Stimulated activated CD4-positive, alpha-beta T cell treated with anti-CD3 and anti-CD28 coated beads, Interleukin-15, amount 100 ng/mL, for 24 hours (primary cell): ENCODE results near the gene OR6B3.
A peak's percentile ranks its signal among the peaks of the same experiment; 100 is the strongest.
"Not testable (repeated sequence)": the region's sequence is repeated elsewhere in the genome, so short reads cannot be mapped to it uniquely, and the experiment has no call there.

ENCODE experiments used
- DNase-seq: peaks from one replicate; pipeline ENCODE4 v3.0.0-alpha.2; 2020

OR6B3 gene

GRCh38 chr2:240053173-240054155 lies at the start of gene OR6B3:
OR6B3 (minus strand) TSS chr2:240053521.
- DNase-seq, result no peak

GRCh38 chr2:240098349-240098748 lies 45.0 kb upstream of the OR6B3 start:
- no peak for DNase-seq

- no peak for DNase-seq
Measured at GRCh38 chr2:240095556-240096523, 42.5 kb upstream of the OR6B3 start.

GRCh38 chr2:240089306-240089705 lies 36.0 kb upstream of the OR6B3 start:
- no peak for DNase-seq

- DNase-seq, result no peak
Measured at GRCh38 chr2:240086563-240086962, 33.2 kb upstream of the OR6B3 start.

GRCh38 chr2:240078631-240079030 lies 25.3 kb upstream of the OR6B3 start:
- no peak for DNase-seq

GRCh38 chr2:240077442-240077841 lies 24.1 kb upstream of the OR6B3 start:
- no peak for DNase-seq

- DNase-seq, result no peak
Measured at GRCh38 chr2:240074545-240074944, 21.2 kb upstream of the OR6B3 start.

GRCh38 chr2:240070907-240071306 lies 17.6 kb upstream of the OR6B3 start:
- no peak for DNase-seq

- no peak for DNase-seq
Measured at GRCh38 chr2:240069829-240070228, 16.5 kb upstream of the OR6B3 start.

- DNase-seq, result no peak
Measured at GRCh38 chr2:240068193-240068592, 14.9 kb upstream of the OR6B3 start.

- DNase-seq, result no peak
Measured at GRCh38 chr2:240066489-240066888, 13.2 kb upstream of the OR6B3 start.

- DNase-seq, result no peak
Measured at GRCh38 chr2:240064898-240065297, 11.6 kb upstream of the OR6B3 start.

GRCh38 chr2:240060977-240061591 lies 7.8 kb upstream of the OR6B3 start:
- DNase-seq, result peak; percentile 60

- DNase-seq, result no peak
Measured at GRCh38 chr2:240056678-240057077, 3.4 kb upstream of the OR6B3 start.

- DNase-seq, result no peak
Measured at GRCh38 chr2:240055177-240055917, 2.0 kb upstream of the OR6B3 start.

- no peak for DNase-seq
Measured at GRCh38 chr2:240052524-240052923, 797 bp downstream of the OR6B3 start.

- no peak for DNase-seq
Measured at GRCh38 chr2:240051697-240052096, 1.6 kb downstream of the OR6B3 start.

- DNase-seq, result no peak
Measured at GRCh38 chr2:240050278-240050677, 3.0 kb downstream of the OR6B3 start.

- DNase-seq, result no peak
Measured at GRCh38 chr2:240048237-240048636, 5.1 kb downstream of the OR6B3 start.

- no peak for DNase-seq
Measured at GRCh38 chr2:240045098-240045497, 8.2 kb downstream of the OR6B3 start.

- DNase-seq, result not testable (repeated sequence)
Measured at GRCh38 chr2:240044096-240044495, 9.2 kb downstream of the OR6B3 start.
